Sigmoid colon (tissue), 7 donors: ENCODE measurements around the gene IL27RA. TPM values are rescaled to one million over a fixed set of nuclear protein-coding genes. Genes with fewer than 3 reads are reported as not detected.

Source experiments
- DNase-seq: peaks from one replicate; pipeline ENCODE4 v3.0.0-alpha.2; 2019
- H3K27ac ChIP-seq, 4 donors: fragments of 200-600 bp; sonication (generic); one replicate each; pipeline ENCODE4 v1.5.1; 2016 to 2019; ENCODE audit warnings: mild to moderate bottlenecking in 1 of 4
- H3K27me3 ChIP-seq, 3 donors: fragments of 200-600 bp; sonication (generic); one replicate each; pipeline ENCODE4 v1.5.1; 2019; ENCODE audit warnings: mild to moderate bottlenecking in 1 of 3
- H3K36me3 ChIP-seq, 4 donors: fragments of 200-600 bp; sonication (generic); one replicate each; pipeline ENCODE4 v1.5.1; 2016 to 2019
- H3K4me1 ChIP-seq, 4 donors: fragments of 200-600 bp; sonication (generic); one replicate each; pipeline ENCODE4 v1.5.1; 2017 to 2019
- H3K4me3 ChIP-seq, 4 donors: fragments of 200-600 bp; sonication (generic); one replicate each; pipeline ENCODE4 v1.5.1; 2017 to 2019; ENCODE audit warnings: mild to moderate bottlenecking in 2 of 4, moderate library complexity in 1 of 4
- H3K9me3 ChIP-seq, 4 donors: fragments of 200-600 bp in 3 of 4; sonication (generic) in 3 of 4; one replicate each; pipeline versions ENCODE4 v1.5.1 to v1.6.1; 2013 to 2019
- EP300 ChIP-seq, 4 donors: sonication (generic); formaldehyde crosslinking; IDR thresholded peaks; one replicate each; pipeline ENCODE4 v1.6.1; 2017; ENCODE audit warnings: antibody characterized with exemption in 4 of 4
- POLR2A ChIP-seq, 2 donors: fragments of 450-650 bp; IDR thresholded peaks; one replicate each; pipeline ENCODE4 v1.6.1; 2016; ENCODE audit warnings: antibody characterized with exemption in 2 of 2, mild to moderate bottlenecking in 2 of 2, moderate library complexity in 2 of 2
- POLR2AphosphoS5 ChIP-seq, 4 donors: sonication (generic); formaldehyde crosslinking; IDR thresholded peaks; one replicate each; pipeline ENCODE4 v1.6.1; 2017; ENCODE audit warnings: antibody characterized with exemption in 4 of 4
- WGBS, 2 donors: extraction: QIAGEN DNeasy Blood & Tissue Kit; methylation state at CpG; one replicate each; pipeline ENCODE4 v1.1.7; 2013; 5-methylcytosine and 5-hydroxymethylcytosine counted together
- intact Hi-C: fragments of 100-400 bp; cut with DNase I; formaldehyde crosslinking; loops from one replicate; pipeline ENCODE4 v1.15.1; 2023
- polyA plus RNA-seq, 3 donors: library from polyadenylated mRNA; stranded (reverse); fragments of 200-250 nt; gene quantifications; one replicate each; pipeline ENCODE4 v1.2.3, GENCODE V29; 2013
- total RNA-seq, 4 donors: library from RNA; depleted of rRNA; stranded (reverse); fragments of >200 nt; gene quantifications; one replicate each; pipeline ENCODE4 v1.1.0, GENCODE V29; 2016
- TF ChIP-seq, protein P1 (sequence below), 4 experiments: fragments of 450-650 bp in 3 of 4; fragments of 200-600 bp in 1 of 4; IDR thresholded peaks; one replicate each; pipeline ENCODE4 v1.5.1; 2016 to 2019; ENCODE audit warnings: antibody characterized with exemption in 4 of 4, mild to moderate bottlenecking in 3 of 4, moderate library complexity in 2 of 4
- donor health status: healthy with polysubstance abuse.
- donor health status: Bipolar disorder and iron deficiency.
- donor health status: healthy.

The IL27RA gene
- total and polyA plus RNA-seq, 7 donors, result 0.60 to 10.3 (median 1.5) TPM

DNA sequence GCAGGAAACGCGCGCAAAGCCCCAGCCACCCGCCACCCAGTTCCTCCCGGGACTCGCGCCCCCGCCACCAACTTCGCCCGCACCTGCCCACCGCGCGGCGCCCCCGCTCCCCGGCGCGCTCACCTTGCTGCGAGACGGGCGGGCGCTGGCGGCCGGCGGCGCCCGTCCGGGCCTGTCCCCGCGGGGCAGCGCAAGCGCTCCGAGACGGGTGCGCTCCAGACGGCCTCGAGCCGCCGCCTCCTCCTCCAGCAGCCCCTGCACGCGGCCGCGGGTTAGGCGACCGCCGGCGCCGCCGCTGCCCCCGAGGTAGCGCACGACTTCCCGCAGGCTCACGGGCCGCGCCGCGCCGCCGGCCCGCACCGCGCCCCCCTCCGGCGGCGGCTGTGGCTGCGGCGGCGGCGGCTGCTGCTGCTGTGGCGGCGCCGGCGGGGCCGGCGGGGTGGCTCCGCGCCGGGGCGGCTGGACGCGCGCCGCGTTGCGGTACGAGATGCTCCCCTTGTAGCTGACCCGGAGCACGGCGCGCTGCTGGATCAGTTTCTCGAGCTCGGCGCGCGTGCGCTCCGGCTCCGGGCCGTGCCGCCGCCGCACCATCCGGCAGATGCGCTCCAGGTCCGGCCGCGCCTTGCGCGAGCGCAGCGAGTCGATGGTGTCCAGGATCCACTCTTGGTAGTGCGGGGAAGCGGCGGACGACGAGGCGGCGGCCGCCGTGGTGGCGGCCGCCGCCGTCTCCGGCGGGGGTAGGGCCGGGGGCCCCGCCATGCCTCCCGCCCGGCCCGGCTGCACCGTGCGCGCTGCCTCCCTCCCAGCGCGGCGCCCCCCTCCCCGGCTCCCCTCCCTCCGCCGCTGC lies 58.3 kb downstream of the IL27RA start:
- Histone ChIP-seq H3K36me3 (peaks cover 0 to 17% (median 12%) of the 10 kb centered on the region in 4 donors), H3K4me3 (peak overlapping the region; percentile 60 to 84 (median 72)), H3K27ac (peak overlapping the region; percentile 91 to 98 (median 96)), H3K9me3 (peaks cover 4 to 6% (median 5%) of the 10 kb centered on the region in 4 donors), H3K27me3 (no peaks in the 10 kb centered on the region), H3K4me1 (peaks cover 0 to 20% (median 17%) of the 10 kb centered on the region in 4 donors)
- no peak for DNase-seq
- intact Hi-C loops, result loop anchor here (2.0 to 10.0 kb wide), 2 partner anchors 25 to 295 kb away; partner anchors contain the start of gene ZSWIM4
- WGBS, 2 donors, result 0 to 1% methylated on average over 142 of the region's 142 CpGs
- TF ChIP-seq, protein P1, sequence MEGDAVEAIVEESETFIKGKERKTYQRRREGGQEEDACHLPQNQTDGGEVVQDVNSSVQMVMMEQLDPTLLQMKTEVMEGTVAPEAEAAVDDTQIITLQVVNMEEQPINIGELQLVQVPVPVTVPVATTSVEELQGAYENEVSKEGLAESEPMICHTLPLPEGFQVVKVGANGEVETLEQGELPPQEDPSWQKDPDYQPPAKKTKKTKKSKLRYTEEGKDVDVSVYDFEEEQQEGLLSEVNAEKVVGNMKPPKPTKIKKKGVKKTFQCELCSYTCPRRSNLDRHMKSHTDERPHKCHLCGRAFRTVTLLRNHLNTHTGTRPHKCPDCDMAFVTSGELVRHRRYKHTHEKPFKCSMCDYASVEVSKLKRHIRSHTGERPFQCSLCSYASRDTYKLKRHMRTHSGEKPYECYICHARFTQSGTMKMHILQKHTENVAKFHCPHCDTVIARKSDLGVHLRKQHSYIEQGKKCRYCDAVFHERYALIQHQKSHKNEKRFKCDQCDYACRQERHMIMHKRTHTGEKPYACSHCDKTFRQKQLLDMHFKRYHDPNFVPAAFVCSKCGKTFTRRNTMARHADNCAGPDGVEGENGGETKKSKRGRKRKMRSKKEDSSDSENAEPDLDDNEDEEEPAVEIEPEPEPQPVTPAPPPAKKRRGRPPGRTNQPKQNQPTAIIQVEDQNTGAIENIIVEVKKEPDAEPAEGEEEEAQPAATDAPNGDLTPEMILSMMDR (IDR thresholded peaks at IDR 0.05), result no peak
- TF ChIP-seq POLR2A (IDR thresholded peaks at IDR 0.05), result no peak
- no peak for TF ChIP-seq POLR2AphosphoS5 (IDR thresholded peaks at IDR 0.05)
- no peak for TF ChIP-seq EP300 (IDR thresholded peaks at IDR 0.05)

GRCh38 chr19:14090509-14091080 lies 59.0 kb downstream of the IL27RA start, which contains the start of gene SAMD1:
Gene SAMD1 (minus strand): TSS chr19:14090751.
- Histone ChIP-seq H3K27ac (peak within 1 kb of the TSS; percentile 91 to 98 (median 96)), H3K4me1 (peaks cover 0 to 20% (median 17%) of the 10 kb centered on the region in 4 donors), H3K4me3 (peak within 1 kb of the TSS; percentile 60 to 84 (median 72)), H3K36me3 (peaks cover 0 to 17% (median 12%) of the 10 kb centered on the region in 4 donors), H3K27me3 (no peaks in the 10 kb centered on the region), H3K9me3 (peaks cover 4 to 6% (median 5%) of the 10 kb centered on the region in 4 donors)
- peak; percentile 98 for DNase-seq
- WGBS, 2 donors, result 1% methylated on average over 59 to 62 of the region's 65 CpGs
- intact Hi-C loops, result loop anchor here (2.0 kb wide), 1 partner anchor 24 kb away; no protein-coding TSS in a partner anchor
- TF ChIP-seq, protein P1 (IDR thresholded peaks at IDR 0.05), result no peak
- peak in 1 of 4 donors; percentile 9 for TF ChIP-seq POLR2AphosphoS5 (IDR thresholded peaks at IDR 0.05)

DNA sequence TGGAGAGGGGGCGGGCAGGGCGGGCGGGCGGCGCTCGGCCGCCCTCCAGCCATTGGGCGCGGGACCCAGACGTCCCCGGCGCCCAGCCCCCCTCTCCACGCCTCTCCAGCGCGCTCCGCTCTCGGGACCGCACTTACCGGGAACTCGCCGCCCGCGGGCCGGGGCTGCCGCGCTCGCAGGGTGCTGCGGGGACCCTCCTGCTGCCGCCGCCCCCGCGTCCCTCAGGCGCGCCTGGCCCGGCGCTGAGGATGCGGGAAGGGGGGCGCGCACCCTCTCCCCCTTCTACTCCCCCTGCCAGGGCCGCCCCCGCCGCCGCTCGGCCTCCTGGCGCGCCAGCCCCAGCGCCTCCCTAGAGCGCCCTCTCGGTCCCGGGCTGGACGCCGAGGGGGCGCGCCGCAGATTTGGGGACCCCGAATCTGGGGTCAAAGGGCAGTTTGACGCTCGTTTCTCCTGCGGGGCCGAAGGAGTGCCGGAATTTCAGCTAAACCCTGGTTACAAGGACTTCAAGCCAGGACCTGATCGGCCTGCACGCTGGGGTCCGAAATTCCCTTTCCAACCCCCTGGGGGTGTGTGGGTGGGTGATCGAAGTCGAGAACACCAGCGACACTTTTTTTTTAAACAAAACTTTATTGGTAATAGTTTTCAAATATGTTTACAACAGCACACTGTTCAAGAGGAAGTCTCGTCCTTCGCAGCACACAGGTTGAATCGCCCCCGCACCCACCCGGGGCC lies 59.7 kb downstream of the IL27RA start:
- H3K27ac ChIP-seq, result peak overlapping the region; percentile 91 to 98 (median 96)
- no peaks in the 10 kb centered on the region for H3K27me3 ChIP-seq
- 0% methylated on average over 63 to 69 of the region's 72 CpGs for WGBS, 2 donors
- DNase-seq, result no peak
- intact Hi-C loops, result loop anchor here (2.0 kb wide), 1 partner anchor 24 kb away; no protein-coding TSS in a partner anchor
- peaks cover 0 to 20% (median 17%) of the 10 kb centered on the region in 4 donors for H3K4me1 ChIP-seq
- TF ChIP-seq POLR2A (IDR thresholded peaks at IDR 0.05), result no peak
- TF ChIP-seq EP300 (IDR thresholded peaks at IDR 0.05), result no peak
- TF ChIP-seq POLR2AphosphoS5 (IDR thresholded peaks at IDR 0.05), result peak; percentile 62 to 81 (median 76)
- TF ChIP-seq, protein P1 (IDR thresholded peaks at IDR 0.05), result peak in 1 of 4 experiments; percentile 15
- peak overlapping the region; percentile 60 to 84 (median 72) for H3K4me3 ChIP-seq
- peaks cover 4 to 6% (median 5%) of the 10 kb centered on the region in 4 donors for H3K9me3 ChIP-seq
- H3K36me3 ChIP-seq, result peaks cover 0 to 22% (median 12%) of the 10 kb centered on the region in 4 donors

DNA sequence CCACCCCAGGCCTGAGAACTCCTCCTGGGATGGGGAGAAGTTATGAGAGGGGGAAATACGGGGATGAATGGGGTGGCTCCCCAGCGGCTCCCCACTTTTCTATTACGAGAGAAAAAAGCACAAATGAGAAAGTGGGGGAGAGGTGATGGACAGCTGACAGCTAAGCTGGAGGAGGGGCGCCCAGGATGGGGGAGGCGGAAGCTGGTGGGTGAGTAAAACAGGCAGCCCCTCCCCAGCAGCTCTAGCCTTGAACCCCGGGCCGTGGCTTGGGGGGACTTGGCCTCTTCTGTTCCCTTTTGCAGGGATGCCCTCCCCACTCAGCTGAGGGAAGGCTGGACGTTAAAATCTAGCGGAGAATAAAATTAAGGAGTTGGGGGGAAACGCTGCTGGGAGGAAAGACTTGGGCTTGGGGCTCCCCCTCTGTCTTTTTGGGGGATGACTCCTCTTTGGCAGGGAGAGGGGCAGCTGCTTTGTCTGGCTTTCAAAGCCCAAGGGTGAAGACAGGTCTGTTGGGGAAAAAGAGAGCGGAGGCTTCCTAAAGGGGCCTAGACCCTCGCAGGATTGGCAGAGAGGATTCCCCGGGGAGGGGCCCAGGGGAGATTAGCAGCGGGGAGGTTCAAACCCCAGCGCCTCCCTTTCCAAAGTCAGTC lies 60.4 kb downstream of the IL27RA start:
- Histone ChIP-seq H3K27ac (peak overlapping the region; percentile 91 to 98 (median 96)), H3K27me3 (no peaks in the 10 kb centered on the region), H3K4me1 (peaks cover 0 to 20% (median 17%) of the 10 kb centered on the region in 4 donors), H3K36me3 (peaks cover 2 to 29% (median 15%) of the 10 kb centered on the region in 4 donors), H3K9me3 (peaks cover 4 to 6% (median 5%) of the 10 kb centered on the region in 4 donors), H3K4me3 (peak overlapping the region; percentile 60 to 84 (median 72))
- no peak for TF ChIP-seq POLR2A (IDR thresholded peaks at IDR 0.05)
- no peak for TF ChIP-seq EP300 (IDR thresholded peaks at IDR 0.05)
- TF ChIP-seq, protein P1 (IDR thresholded peaks at IDR 0.05), result no peak
- TF ChIP-seq POLR2AphosphoS5 (IDR thresholded peaks at IDR 0.05), result no peak
- intact Hi-C loops, result loop anchor here (2.0 kb wide), 1 partner anchor 23 kb away; no protein-coding TSS in a partner anchor
- 14 to 21% methylated on average over 15 of the region's 15 CpGs for WGBS, 2 donors
- no peak for DNase-seq
